Measurements from ENCODE around the gene EIF2AK2. TPM values are rescaled to one million over a fixed set of nuclear protein-coding genes. Genes with fewer than 3 reads are reported as not detected.

Gene EIF2AK2
- total RNA-seq, 1 donor from 2014 or later: 31.6 TPM

DNA sequence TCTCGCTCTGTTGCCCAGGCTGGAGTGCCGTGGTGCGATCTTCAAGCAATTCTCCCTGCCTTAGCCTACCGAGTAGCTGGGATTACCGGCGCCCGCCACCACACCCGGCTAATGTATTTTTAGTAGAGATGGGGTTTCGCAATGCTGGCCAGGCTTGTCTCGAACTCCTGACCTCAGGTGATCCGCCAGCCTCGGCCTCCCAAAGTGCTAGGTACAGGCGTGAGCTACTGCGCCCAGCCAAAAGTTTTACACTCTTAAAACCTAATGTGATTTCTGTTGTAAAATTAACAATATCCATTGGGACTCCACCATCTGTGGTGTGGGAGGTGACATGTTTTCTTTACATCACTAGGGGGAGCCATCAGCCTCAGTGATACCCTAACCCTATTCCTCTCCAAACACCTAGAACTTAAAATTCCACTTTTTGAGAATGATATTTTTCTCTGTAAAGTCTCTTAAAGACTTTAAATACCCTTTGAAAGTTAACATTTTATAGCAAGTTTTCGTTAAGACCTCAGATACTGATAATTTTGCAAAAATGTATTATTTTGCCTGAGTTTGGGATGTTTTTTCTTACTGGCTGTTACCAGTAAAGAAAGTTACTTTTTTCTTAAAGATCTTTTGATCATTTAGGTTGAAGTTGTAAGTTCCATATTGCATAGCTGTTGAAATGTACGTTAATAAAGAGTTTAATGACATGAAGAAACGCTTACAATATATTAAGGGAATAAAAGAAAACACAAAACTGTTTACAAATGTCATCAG is 11.6 kb upstream of the EIF2AK2 start:
- peak; percentile 10 for DNase-seq

DNA sequence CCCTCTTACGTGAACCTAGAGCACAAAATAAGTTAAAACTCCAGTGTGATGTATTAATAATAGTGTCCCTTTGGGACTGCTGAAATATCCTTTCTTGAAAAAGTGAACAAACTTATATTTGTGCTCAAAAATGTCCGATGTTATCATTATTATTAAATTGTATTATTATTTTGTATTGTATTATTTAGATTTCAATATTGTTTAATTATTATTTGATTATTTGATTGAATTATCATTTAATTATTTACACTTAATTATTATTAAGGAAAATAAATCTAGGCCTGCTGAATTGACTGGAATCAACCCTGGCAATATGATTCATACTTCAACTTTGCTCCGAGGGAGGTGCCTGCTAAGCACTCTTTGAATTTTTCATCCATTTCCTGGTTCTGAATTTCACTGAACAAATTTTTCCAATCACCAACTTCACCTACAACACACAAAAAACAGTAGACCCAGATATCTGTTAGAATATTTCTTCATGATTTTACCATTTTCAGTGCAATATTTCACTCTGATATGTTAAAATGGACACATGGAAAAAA is 10.9 kb upstream of the EIF2AK2 start:
- DNase-seq: no peak

DNA sequence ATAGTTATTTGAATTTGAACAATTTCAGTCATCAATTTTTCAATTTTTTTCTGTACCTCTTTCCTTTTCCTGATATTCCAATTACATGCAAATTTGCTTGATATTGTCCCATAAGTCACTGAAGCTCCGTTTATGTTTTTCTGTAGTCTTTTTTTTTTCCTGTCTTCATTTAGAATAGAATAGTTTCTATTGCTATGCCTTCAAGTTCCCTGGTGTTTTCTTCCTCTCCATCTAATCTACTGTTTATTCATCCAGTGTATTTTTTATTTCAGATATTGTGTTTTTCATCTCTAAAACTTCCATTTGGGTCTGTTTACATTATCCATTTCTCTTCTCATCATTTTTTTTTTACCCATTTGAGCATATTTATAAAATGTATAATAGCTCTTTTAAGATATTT is 8.0 kb upstream of the EIF2AK2 start:
- DNase-seq: no peak

GRCh38 chr2:37156071-37156856 is 516 bp downstream of the EIF2AK2 start:
- peak; percentile 76 for DNase-seq

GRCh38 chr2:37154785-37155184 is 2.0 kb downstream of the EIF2AK2 start:
- DNase-seq: no peak

DNA sequence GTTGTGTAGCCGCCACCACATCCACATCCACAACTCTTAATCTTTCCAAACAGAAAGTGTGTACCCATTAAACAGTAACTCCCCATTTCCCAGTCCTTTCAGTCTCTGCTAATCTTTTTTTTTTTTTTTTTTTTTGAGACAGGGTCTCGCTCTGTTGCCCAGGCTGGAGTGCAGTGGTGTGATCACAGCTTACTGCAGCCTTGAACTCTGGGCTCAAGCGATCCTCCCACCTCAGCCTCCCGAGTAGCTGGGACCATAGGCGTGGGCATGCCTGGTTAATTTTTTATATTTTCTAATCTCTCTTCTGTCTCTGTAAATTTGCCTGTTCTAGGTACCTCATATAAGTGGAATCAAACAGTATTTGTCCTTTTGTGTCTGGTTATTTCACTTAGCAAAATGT is 3.6 kb downstream of the EIF2AK2 start:
- no peak for DNase-seq

DNA sequence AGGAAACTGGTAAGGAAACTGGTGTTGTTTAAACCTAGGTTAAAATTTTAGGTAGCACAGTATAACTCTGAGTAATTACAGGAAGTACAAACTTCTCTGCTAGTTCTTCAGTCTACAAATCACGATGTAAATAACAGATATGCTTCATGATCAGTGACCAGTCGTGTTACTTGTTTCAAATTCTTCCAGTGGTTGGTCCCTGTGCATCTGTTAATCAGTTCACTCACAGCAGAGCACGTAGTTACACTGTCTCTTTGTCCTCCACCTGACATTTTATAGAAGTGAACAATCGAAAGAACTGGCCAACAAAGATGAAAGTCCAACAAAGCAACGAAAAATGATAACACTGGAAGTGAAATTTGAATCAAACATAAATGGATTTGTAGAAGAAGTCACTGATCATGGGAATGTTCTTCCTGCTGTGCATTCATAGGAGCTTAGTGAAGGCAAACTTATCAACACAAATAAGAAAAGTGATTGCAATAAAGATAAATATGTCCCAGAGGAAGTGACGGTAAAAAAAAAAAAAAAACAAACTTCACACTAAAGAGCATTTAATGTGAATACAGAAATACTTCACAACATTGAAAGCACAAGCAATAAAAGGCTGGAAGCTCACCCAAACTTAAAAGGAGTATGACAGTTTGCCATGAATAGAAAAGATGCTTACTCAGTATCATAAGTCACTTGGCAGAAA is 7.0 kb downstream of the EIF2AK2 start:
- DNase-seq: no peak

GRCh38 chr2:37148325-37148724 is 8.5 kb downstream of the EIF2AK2 start:
- DNase-seq: no peak

- DNase-seq: no peak
Measured at GRCh38 chr2:37146062-37146461, 10.7 kb downstream of the EIF2AK2 start.

- no peak for DNase-seq
Measured at GRCh38 chr2:37143974-37144373, 12.8 kb downstream of the EIF2AK2 start.

DNA sequence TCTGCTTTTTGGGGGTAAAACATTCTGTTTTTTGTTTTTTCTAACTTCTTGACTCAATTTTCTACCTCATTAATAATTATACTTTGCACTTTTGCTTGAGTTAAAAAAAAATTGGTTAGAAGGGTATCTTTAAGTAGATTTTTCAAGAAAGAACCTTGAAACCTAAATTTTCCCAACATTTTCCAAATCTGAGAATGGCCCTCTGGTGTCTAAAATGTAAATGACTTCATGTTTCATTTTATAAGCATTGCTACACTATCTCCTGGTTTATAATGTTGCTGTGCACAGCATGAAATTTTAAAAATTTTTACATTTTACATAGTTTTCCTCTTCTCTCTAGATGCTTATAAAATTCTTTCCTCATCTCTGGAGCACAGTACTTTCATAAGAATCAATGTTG is 14.2 kb downstream of the EIF2AK2 start:
- no peak for DNase-seq

DNA sequence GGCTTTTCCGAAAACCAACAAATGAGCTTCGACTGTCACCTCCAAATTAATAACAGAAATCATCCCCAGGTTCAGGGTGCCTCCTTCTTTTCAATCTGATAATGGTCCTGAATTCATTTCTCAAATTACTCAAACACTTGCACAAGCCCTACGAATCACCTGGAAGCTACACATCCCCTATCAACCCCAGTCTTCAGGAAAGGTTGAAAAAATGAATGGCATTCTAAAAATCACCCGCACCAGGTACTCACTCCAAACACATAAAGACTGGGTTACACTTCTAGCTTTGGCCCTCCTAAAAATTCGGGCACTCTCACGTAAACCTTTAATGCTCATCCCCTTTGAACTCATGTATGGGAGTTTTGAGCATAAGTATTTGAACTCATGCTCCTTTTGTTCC is 23.9 kb downstream of the EIF2AK2 start:
- DNase-seq: no peak

- DNase-seq: no peak
Measured at GRCh38 chr2:37125416-37125815, 31.4 kb downstream of the EIF2AK2 start.

DNA sequence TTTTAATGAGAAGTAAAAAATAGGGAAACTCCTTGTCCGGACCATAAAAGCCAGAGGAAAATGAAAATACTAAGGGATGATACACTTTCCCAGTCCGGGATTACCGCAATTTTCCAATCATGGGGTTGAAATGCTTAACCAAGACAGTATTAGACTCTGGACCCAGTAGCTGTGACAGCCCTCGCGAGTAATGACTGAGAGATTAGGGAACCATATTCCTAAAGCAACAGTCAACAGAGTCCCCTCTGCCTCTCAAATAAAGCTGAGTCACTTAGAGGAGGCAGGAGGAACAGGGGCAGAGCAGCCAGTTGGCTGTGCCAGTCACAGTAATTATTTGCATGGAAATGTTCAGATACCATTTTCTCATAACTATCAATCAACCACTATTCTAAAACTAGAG is 37.6 kb downstream of the EIF2AK2 start:
- DNase-seq: no peak

DNA sequence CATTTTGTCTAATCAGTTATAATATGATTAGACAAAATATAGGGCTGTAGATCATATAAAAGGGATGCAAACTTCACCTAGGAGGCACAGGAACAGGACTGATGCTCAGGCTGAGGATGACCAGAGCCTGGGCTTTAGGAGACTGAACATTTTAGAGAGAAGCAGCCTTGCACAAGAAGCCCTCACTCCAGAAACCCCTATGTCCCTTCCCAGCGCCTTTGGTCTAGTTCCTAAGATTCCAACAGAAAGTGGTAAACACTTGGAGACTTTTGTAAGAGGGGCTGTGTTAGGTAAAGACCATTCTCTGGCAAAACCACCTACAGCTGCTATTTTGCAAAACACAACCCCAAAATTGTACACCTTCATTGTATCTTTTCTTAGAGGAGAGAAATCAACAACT is 39.2 kb downstream of the EIF2AK2 start:
- DNase-seq: no peak

GRCh38 chr2:37111958-37112357 is 44.8 kb downstream of the EIF2AK2 start:
- DNase-seq: no peak

DNA sequence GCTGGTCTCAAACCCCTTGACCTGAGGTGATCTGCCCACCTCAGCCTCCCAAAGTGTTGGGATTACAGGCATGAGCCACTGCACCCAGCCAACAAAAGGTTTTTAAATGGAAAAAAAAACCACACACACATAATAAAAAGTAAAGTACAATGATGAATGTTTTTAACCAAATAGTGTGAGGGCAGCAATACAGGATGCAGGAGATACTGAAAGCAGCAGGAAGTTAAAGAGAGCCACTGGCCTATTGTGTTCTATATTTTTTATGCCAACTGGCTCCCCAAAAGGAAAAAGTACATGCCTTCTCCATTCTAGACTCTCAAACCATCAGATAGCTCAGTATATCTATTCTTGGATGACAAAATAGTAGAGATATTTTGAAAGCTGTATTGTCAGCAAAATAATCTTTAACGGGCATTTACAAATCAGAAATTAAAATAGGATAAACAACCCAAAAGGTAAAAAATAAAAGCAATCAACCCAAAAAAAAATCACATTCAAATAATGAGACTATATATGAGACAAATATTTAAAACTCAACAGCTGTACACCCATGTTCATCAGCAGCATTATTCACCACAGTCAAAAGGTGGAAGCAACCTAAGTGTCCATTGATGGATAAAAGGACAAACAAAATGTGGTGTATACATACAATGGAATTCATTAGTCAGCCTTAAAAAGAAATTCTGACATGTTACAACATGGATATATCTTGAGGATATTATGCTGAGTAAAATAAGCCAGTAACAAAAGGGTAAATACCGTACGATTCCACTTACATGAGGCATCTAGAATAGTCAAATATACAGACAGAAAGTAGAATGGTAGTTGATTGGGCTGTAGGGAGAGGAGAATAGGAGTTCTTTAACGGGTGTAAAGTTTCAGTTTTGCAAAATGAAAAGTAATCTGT is 46.2 kb downstream of the EIF2AK2 start:
- no peak for DNase-seq

DNA sequence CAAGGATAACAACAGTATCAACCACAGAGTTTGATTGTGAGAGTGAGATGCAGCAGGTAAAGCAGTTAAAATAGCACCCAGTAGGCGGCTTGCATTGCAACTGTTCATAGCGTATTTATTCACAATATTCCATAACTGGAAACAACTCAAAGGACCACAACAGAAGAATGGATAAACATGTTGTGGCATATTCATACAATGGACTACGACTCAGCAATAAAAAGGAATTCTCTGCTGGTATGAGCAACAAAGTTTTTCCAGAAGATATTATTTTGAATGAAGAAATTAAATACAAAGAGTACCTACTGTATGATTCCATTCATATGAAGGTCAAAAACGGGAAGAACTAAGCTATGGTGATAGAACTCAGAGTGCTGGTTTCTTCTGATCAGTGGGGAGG is 47.3 kb downstream of the EIF2AK2 start:
- no peak for DNase-seq

- no peak for DNase-seq
Measured at GRCh38 chr2:37105150-37105549, 51.6 kb downstream of the EIF2AK2 start.

GRCh38 chr2:37104178-37104577 is 52.6 kb downstream of the EIF2AK2 start:
- DNase-seq: no peak

- no peak for DNase-seq
Measured at GRCh38 chr2:37102588-37102987, 54.2 kb downstream of the EIF2AK2 start.

- no peak for DNase-seq
Measured at GRCh38 chr2:37100054-37100453, 56.7 kb downstream of the EIF2AK2 start.
